Epidermal melanocyte (primary cell): ENCODE results near the gene KCNIP4.

Experiments
- DNase-seq: peaks from one replicate; pipeline ENCODE4 v3.0.0; 2011; ENCODE audit warnings: low spot score; ENCODE audit not compliant: insufficient read length

Gene KCNIP4

DNA sequence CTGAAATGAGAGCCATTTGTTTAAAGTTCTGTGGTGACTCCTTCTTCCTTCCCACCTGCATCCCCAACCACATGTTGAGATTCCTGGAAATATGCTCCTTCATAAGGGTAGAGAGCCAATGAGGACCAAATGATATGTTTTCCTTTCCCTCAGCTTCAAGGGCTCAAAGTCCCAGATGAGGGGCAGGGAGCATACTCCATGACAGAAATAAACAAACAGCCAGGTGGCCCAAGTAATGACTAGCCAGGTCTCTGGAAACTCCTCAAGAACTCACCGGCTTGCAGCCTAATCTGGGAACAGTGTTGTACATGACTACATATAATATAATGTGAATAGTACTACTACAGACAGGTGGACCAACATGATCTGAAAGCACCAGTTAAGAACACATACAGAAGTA lies 856.0 kb downstream of the KCNIP4 start:
- no peak for DNase-seq

DNA sequence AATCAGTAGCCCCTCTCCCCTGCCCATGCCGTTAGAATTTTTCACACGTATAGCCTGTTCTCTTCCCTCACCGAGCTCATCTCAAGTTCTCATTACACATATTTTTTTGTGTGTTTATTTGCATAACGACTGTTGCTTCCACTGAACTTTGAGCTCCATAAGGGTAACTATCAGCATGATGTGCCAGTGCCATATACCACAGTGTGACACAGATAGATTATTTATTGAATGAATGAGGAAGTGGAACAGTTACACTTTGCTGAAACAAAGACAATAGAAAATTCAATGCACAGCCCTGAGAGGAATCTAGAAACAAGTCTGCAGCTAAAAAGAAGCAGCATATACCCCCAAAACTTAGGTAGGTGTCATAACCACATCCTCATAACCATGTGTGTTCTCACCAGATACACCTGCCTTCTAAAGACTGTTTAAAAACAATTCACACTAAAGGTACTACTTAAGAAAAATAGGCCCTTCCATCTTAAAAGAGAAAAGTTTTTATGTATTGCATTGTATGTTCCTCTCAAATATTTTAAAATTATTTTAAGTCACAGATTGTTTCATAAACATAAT lies 858.4 kb downstream of the KCNIP4 start:
- DNase-seq, result no peak

DNA sequence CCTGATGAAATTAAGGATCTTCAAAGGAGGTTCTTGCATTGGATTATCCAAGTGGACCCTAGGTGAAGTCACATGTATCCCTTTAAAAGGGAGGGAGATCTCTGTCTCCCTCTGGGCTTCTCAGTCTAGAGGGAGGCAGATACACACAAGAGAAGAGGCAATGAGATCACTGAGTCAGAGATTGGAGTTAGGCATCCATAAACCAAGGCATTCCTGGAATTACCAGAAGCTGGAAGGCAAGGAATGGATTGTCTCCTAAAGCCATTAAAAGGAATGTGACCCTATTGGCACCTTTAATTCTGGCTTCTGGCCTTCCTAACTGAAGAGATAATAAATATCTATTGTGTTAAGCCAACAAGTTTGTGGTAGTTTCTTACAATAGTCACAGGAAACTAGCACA lies 865.2 kb downstream of the KCNIP4 start:
- DNase-seq, result no peak

GRCh38 chr4:21077967-21078366 lies 870.6 kb downstream of the KCNIP4 start:
- DNase-seq, result no peak

GRCh38 chr4:21067351-21067750 lies 881.2 kb downstream of the KCNIP4 start:
- DNase-seq, result no peak

- DNase-seq, result no peak
These were observed 886.7 kb downstream of the KCNIP4 start for GRCh38 chr4:21061902-21062301.

DNA sequence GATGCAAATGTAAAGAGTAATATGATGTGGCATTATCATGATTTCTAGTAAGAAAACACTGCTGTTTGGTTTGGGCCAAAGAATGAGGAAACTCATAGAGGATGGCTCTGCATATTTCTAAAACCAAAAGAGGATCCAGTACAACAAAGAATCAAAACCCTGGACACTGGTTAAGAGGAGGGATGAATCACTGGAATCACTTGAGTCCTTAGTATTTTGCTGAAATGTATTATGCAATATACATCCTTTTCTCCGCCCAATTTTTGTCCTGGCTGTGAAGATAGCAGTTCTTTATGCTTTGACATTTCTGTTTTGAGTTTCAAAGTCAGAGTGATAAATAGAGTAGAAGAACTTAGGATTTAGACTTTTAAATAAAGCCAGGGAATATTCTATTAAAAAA lies 902.4 kb downstream of the KCNIP4 start:
- no peak for DNase-seq

DNA sequence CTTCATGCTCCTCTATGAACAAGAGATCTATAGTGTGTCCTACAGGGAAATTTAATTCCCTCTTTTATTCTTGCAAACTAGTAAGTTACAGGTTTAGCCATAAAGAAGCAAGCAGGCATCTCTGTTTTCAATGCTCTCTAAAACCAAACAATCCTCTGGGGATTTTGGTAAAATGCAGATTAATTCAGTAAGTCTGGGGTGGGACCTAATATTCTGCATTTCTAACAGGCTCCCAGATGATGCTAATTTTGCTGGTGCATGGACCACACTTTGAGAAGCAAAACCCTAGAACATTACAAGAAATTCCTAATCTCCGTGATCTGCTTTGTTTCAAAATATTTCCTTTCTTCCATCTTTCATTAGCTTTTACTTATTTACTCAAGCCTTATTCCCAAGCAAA lies 903.5 kb downstream of the KCNIP4 start:
- no peak for DNase-seq

GRCh38 chr4:21041708-21042107 lies 906.9 kb downstream of the KCNIP4 start:
- DNase-seq, result no peak

GRCh38 chr4:21034728-21035127 lies 913.8 kb downstream of the KCNIP4 start:
- no peak for DNase-seq

DNA sequence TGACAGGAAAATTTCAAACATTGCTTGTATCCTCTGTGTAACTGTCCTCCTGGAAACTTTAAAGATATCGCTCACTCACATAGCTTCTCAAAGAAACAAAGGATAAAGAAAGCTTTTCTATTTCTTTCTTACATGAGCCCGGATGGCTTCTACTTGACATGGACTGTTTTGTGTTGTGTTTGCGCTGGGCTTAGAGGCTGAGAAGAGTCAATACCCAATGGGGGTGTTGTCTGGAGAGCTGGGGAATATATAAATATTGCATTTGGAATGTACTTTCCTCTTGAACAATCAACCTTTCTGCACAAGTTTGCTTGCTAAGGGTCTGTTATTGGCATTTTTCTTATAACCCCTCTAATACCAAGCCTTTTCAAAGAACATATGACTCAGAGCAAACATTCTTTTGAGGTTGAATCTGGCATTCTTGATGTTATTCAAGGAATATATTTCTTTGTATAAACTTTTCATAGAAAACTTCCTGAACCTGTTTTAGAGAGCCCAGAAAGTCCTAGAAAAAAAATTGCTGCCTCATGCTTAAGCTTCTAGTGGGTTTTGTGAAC lies 916.4 kb downstream of the KCNIP4 start:
- DNase-seq, result no peak

- DNase-seq, result no peak
These were observed 929.8 kb downstream of the KCNIP4 start for GRCh38 chr4:21018817-21019216.

- DNase-seq, result no peak
These were observed 935.1 kb downstream of the KCNIP4 start for GRCh38 chr4:21013501-21013900.

- no peak for DNase-seq
These were observed 935.7 kb downstream of the KCNIP4 start for GRCh38 chr4:21012851-21013331.

DNA sequence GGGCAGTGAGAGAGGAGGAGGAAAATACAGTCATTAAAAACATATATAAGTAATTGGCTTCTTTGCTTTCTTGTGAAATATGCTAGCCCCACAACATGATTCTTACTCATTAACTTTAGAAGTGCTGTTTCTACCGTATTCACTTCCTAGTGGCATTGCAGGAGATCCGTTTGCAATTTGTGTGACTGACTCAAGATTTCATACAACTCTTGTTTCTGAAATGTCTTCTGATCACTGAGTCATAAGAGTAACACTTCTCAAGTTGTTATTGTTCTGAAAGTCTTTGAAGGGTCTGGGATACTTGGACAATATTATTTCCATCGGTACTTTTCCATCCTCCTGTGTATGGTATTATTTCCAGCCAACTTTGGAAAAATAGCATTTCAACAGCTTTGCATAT lies 937.5 kb downstream of the KCNIP4 start:
- no peak for DNase-seq

GRCh38 chr4:21009956-21010355 lies 938.6 kb downstream of the KCNIP4 start:
- no peak for DNase-seq

DNA sequence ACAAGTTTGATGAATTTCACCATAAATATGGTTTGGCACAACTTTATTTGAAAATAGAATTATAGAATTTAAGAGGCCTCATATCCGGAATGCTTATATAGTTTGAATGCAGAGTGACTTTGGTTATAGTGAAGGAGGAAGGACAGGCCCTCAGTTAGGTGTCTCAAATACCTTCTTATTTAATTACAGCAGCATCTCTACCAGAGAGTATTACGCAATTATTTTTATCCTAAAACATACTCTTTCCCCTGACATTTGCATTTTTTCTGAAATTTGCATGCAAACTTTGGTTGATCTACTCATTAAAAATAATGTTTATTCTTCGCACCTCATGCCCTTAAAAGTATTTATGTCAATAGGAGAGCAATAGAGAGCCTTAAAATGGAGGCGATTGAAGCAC lies 942.9 kb downstream of the KCNIP4 start:
- no peak for DNase-seq

DNA sequence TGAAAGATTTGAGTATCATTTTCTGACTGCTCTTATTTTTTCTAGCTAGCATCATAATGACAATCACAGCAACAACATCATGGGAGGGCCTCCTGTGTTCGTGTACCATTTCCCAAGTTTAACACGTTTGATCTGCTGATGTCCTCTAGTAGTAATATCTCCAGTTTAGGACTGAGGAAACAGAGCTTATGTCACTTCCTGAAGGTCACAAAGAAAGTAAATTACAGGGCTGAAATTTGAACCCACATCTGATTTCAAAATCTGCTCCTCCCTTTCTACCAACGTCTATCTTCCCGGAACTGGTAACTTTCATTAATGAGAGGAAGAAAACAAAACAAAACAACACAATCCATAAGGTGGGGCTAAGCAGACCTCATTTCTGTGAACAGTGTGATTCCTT lies 945.6 kb downstream of the KCNIP4 start:
- DNase-seq, result no peak

GRCh38 chr4:21002286-21002685 lies 946.3 kb downstream of the KCNIP4 start:
- no peak for DNase-seq

DNA sequence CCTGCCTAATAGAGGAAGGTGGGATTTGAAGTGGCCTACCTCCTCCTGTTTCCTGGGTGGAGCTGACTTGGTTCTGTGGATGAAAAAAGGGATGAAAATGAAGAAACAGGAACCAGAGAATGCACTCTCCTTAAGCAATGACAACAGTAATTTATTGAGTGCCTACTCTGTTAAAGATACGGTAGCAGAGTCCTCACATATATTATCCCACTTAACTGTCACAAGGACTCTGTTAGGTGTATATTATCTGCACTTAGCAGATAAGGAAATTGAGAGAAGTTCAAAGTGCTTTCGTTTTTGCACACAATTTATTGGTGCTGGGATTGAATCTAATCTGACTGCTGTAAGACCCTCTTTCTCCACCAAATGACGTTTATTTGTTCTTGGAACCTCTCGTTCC lies 947.1 kb downstream of the KCNIP4 start:
- DNase-seq, result no peak

- DNase-seq, result no peak
These were observed 950.7 kb downstream of the KCNIP4 start for GRCh38 chr4:20997886-20998285.

DNA sequence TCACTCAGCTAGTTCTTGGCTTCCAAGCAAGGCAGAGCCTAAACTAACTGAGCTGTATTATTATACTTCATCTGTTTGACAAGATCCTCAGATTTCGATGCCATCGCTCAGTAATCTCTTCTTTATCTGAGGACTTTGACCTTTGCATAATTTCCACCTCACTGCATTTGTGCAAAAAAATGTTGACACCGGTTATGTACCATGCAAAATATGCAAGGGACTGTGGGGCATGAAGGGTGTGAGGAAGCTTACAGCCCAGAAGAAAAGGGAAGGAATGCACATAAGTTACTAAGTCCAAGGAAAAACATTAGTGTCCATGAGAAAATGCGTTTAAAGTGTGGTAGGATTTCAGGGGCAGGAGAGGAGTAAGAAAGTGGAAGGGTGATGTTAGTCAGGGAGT lies 953.0 kb downstream of the KCNIP4 start:
- DNase-seq, result no peak

GRCh38 chr4:20995015-20995414 lies 953.6 kb downstream of the KCNIP4 start:
- no peak for DNase-seq

GRCh38 chr4:20992002-20992401 lies 956.6 kb downstream of the KCNIP4 start:
- DNase-seq, result no peak
